ENCODE results near the gene TCF21. TPM values are rescaled to one million over a fixed set of nuclear protein-coding genes. Genes with fewer than 3 reads are reported as not detected.

TCF21 gene
- total RNA-seq (10 to 100 TPM; 23.2 to 47.8 (median 39.3) TPM), polyA plus RNA-seq (10 to 100 TPM; 27.6 to 50.9 TPM)
- long read RNA-seq, donor 1, full-length matches to known transcripts: 163 of 170 reads
- long read RNA-seq, donor 1, partial matches to known transcripts: 0 of 170 reads
- long read RNA-seq, donor 1, other reads (novel, unspliced or antisense): 7 of 170 reads
- long read RNA-seq, donor 2, full-length matches to known transcripts: 7 of 7 reads
- long read RNA-seq, donor 2, partial matches to known transcripts: 0 of 7 reads
- long read RNA-seq, donor 2, other reads (novel, unspliced or antisense): 0 of 7 reads
- long read RNA-seq, donor 3, full-length matches to known transcripts: 62 of 70 reads
- long read RNA-seq, donor 3, partial matches to known transcripts: 7 of 70 reads
- long read RNA-seq, donor 3, other reads (novel, unspliced or antisense): 1 of 70 reads

DNA sequence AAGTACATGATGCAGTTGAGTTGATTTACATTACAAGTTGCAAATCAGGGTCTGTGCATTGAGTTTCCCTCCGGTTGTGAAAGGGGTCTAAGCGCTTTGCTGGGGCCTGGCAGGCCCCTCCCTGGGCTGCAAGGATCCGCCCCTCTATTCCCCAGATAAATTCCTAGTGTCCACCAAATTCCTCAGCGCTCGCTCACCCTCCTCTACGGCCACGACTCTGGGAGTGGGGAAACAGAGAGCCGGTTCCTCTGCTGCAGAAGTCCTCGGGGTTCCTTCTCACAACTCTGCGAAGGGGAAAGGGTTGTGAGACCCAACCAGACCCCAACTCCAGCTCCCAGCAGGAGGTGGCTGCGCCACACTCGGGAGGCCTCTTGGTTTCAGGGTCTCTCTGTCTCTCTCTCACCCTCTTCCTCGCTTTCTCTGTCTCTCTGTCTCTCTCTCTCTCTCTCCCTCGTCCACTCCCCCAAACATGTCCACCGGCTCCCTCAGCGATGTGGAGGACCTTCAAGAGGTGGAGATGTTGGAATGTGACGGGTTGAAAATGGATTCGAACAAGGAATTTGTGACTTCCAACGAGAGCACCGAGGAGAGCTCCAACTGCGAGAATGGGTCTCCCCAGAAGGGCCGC, at the start of gene TCF21:
TSS of gene TCF21 (plus strand) at position 185 of the 628 bp plus-strand sequence. CDS start at position 470, 285 bp downstream.
- peak; percentile 81 to 86 (median 84) for DNase-seq
- intact Hi-C loops (cut with DNase I): loop anchor here in 2 of 4 donors (10.0 kb wide), 1 partner anchor 124 kb away; no protein-coding TSS in a partner anchor
- H3K27me3 ChIP-seq: no peaks in the 10 kb centered on the region
- H3K4me1 ChIP-seq (ENCODE audit: insufficient read depth): peaks cover 8% of the 10 kb centered on the region
- H3K36me3 ChIP-seq: no peaks in the 10 kb centered on the region
- WGBS, 3 donors: 1 to 6% (median 3%) methylated on average over 22 of the region's 22 CpGs
- peak within 1 kb of the TSS; percentile 63 for H3K4me3 ChIP-seq
- H3K27ac ChIP-seq: peak within 1 kb of the TSS; percentile 96
- no peaks in the 10 kb centered on the region for H3K9me3 ChIP-seq
- TF ChIP-seq POLR2A (IDR thresholded peaks at IDR 0.05) (peak; percentile 82), EP300 (IDR thresholded peaks at IDR 0.05) (no peak)

DNA sequence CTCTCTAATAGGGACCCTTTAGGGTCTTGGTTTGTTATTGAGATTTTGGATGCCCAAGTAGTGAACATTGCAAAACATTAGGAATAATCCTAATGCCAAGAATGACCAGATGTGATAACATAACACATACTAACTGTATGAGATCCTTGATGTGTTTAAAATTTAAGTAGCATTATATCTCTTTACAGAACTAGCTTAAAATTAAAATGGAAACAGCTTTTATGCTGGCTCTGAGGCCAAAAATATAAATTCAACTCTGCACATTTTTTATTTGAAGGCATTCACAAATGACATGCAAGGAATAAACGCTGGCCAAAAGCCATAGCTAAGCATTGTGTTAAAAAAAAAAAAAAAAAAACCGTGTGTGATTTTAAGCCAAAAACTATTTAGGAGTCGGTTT, 47.7 kb upstream of the TCF21 start:
- DNase-seq: no peak
- peaks cover 1% of the 10 kb centered on the region for H3K4me1 ChIP-seq (ENCODE audit: insufficient read depth)
- no peak overlapping the region for H3K4me3 ChIP-seq
- H3K27me3 ChIP-seq: no peaks in the 10 kb centered on the region
- H3K9me3 ChIP-seq: no peaks in the 10 kb centered on the region
- no peak overlapping the region for H3K27ac ChIP-seq
- TF ChIP-seq, protein P1, sequence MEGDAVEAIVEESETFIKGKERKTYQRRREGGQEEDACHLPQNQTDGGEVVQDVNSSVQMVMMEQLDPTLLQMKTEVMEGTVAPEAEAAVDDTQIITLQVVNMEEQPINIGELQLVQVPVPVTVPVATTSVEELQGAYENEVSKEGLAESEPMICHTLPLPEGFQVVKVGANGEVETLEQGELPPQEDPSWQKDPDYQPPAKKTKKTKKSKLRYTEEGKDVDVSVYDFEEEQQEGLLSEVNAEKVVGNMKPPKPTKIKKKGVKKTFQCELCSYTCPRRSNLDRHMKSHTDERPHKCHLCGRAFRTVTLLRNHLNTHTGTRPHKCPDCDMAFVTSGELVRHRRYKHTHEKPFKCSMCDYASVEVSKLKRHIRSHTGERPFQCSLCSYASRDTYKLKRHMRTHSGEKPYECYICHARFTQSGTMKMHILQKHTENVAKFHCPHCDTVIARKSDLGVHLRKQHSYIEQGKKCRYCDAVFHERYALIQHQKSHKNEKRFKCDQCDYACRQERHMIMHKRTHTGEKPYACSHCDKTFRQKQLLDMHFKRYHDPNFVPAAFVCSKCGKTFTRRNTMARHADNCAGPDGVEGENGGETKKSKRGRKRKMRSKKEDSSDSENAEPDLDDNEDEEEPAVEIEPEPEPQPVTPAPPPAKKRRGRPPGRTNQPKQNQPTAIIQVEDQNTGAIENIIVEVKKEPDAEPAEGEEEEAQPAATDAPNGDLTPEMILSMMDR (IDR thresholded peaks at IDR 0.05): no peak
- no peak for TF ChIP-seq POLR2A (IDR thresholded peaks at IDR 0.05)
- no peak for TF ChIP-seq EP300 (IDR thresholded peaks at IDR 0.05)
- 35 to 41% (median 38%) methylated on average over 3 of the region's 3 CpGs for WGBS, 3 donors
- intact Hi-C loops (cut with DNase I): no loop called here
- no peaks in the 10 kb centered on the region for H3K36me3 ChIP-seq

DNA sequence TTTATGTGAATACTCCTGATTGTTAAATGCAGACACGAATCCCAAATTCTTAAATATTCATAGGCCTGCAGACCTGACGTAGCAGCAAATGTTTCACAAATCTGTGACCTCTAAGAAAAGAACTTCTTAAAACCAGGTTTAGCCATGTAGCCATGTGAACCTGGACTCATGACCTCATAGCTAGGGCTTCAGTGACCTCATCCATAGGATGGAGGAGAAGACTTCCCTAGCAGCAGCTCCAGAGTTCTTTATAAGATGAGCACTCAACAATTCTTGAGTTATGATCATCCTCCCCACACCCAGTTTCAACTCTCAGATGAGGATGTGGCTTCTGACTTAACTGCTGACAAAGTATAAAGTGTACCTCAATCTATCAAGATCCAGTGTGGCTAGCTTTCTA, 45.8 kb upstream of the TCF21 start:
- 95 to 96% (median 95%) methylated on average over 2 of the region's 2 CpGs for WGBS, 3 donors
- Histone ChIP-seq H3K4me1 (ENCODE audit: insufficient read depth) (peaks cover 1% of the 10 kb centered on the region), H3K9me3 (no peaks in the 10 kb centered on the region), H3K4me3 (no peak overlapping the region), H3K27ac (no peak overlapping the region), H3K27me3 (no peaks in the 10 kb centered on the region), H3K36me3 (no peaks in the 10 kb centered on the region)
- no peak for DNase-seq
- TF ChIP-seq POLR2A (IDR thresholded peaks at IDR 0.05): no peak
- TF ChIP-seq, protein P1 (IDR thresholded peaks at IDR 0.05): no peak
- TF ChIP-seq EP300 (IDR thresholded peaks at IDR 0.05): no peak
- intact Hi-C loops (cut with DNase I): no loop called here

DNA sequence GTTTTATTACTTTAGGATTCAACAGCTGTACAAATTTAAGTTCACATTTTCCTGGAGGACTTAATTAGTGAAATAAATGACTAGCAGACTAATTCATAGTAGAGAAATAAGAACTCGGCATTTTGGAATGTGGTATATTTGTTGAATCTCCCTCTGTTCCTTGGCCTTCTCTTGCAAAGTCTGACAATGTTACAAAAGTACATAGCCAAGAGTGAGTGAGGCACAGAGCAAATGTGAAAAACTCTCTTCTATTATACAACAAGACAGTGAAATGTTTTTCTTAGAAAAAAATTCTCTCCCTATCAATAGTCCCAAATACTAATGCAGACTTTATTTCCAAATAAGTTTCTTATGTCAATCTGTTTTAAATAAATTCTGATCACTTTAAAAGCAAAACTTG, 44.2 kb upstream of the TCF21 start:
- H3K4me3 ChIP-seq: no peak overlapping the region
- H3K27ac ChIP-seq: no peak overlapping the region
- no peaks in the 10 kb centered on the region for H3K27me3 ChIP-seq
- H3K4me1 ChIP-seq (ENCODE audit: insufficient read depth): peaks cover 1% of the 10 kb centered on the region
- intact Hi-C loops (cut with DNase I): no loop called here
- no peak for TF ChIP-seq EP300 (IDR thresholded peaks at IDR 0.05)
- no peak for TF ChIP-seq POLR2A (IDR thresholded peaks at IDR 0.05)
- TF ChIP-seq, protein P1 (IDR thresholded peaks at IDR 0.05): no peak
- DNase-seq: no peak
- no peaks in the 10 kb centered on the region for H3K9me3 ChIP-seq
- no peaks in the 10 kb centered on the region for H3K36me3 ChIP-seq
- WGBS, 3 donors: 12 to 18% (median 18%) methylated on average over 1 of the region's 1 CpG

DNA sequence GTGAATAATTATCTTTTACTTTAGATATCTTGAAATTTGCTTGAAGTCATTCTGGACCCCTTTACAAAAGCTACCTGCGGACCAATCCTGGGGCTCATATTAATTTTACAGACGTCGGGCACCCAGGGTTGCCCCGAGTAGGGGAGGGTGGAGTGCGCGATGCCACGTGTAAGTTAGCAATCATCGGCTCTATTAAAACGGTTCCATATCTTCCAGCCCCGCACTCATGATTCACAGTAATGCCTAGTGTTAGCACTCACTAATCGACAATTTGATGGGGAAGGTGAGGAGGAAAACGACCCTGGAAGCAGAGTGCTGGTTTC, 34.9 kb upstream of the TCF21 start:
- H3K4me3 ChIP-seq: no peak overlapping the region
- WGBS, 3 donors: 80 to 82% (median 81%) methylated on average over 12 of the region's 12 CpGs
- H3K4me1 ChIP-seq (ENCODE audit: insufficient read depth): no peaks in the 10 kb centered on the region

More for the DNA sequence above, 34.9 kb upstream of the TCF21 start:
- Histone ChIP-seq H3K27me3 (no peaks in the 10 kb centered on the region), H3K36me3 (no peaks in the 10 kb centered on the region), H3K9me3 (no peaks in the 10 kb centered on the region), H3K27ac (no peak overlapping the region)
- intact Hi-C loops (cut with DNase I): no loop called here
- TF ChIP-seq POLR2A (IDR thresholded peaks at IDR 0.05) (no peak), EP300 (IDR thresholded peaks at IDR 0.05) (no peak)
- TF ChIP-seq, protein P1 (IDR thresholded peaks at IDR 0.05): no peak
- DNase-seq: no peak
